Suprapubic skin (tissue), 4 donors: ENCODE data around the gene GIMAP1. TPM values are rescaled to one million over a fixed set of nuclear protein-coding genes. Genes with fewer than 3 reads are reported as not detected.

Experiments
- DNase-seq, 2 donors: peaks; one replicate each; pipeline ENCODE4 v3.0.0-alpha.2; 2019; ENCODE audit warnings: low spot score in 2 of 2
- H3K27ac ChIP-seq: fragments of 200-600 bp; sonication (generic); one replicate; pipeline ENCODE4 v1.5.1; 2019
- H3K27me3 ChIP-seq: fragments of 200-600 bp; sonication (generic); one replicate; pipeline ENCODE4 v1.5.1; 2019
- H3K36me3 ChIP-seq: fragments of 200-600 bp; sonication (generic); one replicate; pipeline ENCODE4 v1.5.1; 2019
- H3K4me1 ChIP-seq: fragments of 200-600 bp; sonication (generic); one replicate; pipeline ENCODE4 v1.5.1; 2019
- H3K4me3 ChIP-seq: fragments of 200-600 bp; sonication (generic); one replicate; pipeline ENCODE4 v1.5.1; 2019; ENCODE audit warnings: mild to moderate bottlenecking
- H3K9me3 ChIP-seq: fragments of 200-600 bp; sonication (generic); one replicate; pipeline ENCODE4 v1.5.1; 2019
- EP300 ChIP-seq: sonication (generic); formaldehyde crosslinking; IDR thresholded peaks from one replicate; pipeline ENCODE4 v1.6.1; 2017; ENCODE audit warnings: antibody characterized with exemption
- POLR2A ChIP-seq, 2 donors: fragments of 450-650 bp; IDR thresholded peaks; one replicate each; pipeline ENCODE4 v1.6.1; 2017; ENCODE audit warnings: antibody characterized with exemption in 2 of 2, mild to moderate bottlenecking in 2 of 2, moderate library complexity in 2 of 2
- POLR2AphosphoS5 ChIP-seq, 3 donors: sonication (generic); formaldehyde crosslinking; IDR thresholded peaks; one replicate each; pipeline ENCODE4 v1.6.1; 2017; ENCODE audit warnings: antibody characterized with exemption in 3 of 3
- WGBS: methylation state at CpG from one replicate; pipeline ENCODE4 v1.1.5; 2018; 5-methylcytosine and 5-hydroxymethylcytosine counted together
- total RNA-seq, 4 donors: library from RNA; depleted of rRNA; stranded (reverse); fragments of >200 nt; gene quantifications; one replicate each; pipeline ENCODE4 v1.1.0, GENCODE V29; 2016
- TF ChIP-seq, protein P1 (sequence below), 2 donors: fragments of 200-600 bp in 1 of 2; fragments of 450-650 bp in 1 of 2; sonication (generic) in 1 of 2; IDR thresholded peaks; one replicate each; pipeline ENCODE4 v1.5.1; 2016 to 2019; ENCODE audit warnings: antibody characterized with exemption in 2 of 2, mild to moderate bottlenecking in 1 of 2, moderate library complexity in 1 of 2

GIMAP1 gene
- total RNA-seq, 4 donors from 2014 or later = 0.38 to 3.9 (median 2.2) TPM

DNA sequence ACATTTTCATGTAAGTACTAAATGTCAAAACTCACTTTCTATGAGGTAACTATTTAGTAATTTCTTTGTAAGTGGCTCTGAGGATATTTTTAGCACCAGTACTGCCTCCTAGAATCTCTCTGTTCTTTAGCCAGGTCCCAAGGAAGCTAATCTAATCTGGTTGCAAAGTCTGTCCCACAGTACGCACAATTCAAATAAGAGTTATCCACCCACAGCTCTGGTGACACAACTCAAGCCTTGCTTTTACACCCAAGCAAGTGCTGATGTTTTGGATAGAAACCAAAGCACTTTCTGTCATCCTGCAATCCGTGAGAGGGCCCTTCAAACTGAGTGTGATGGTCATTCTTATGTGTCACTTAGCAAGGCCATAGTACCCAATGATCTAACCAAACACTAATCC is 35.3 kb downstream of the GIMAP1 start:
- 49% methylated on average over 2 of the region's 2 CpGs for WGBS
- DNase-seq = no peak
- H3K27ac ChIP-seq = no peak overlapping the region
- peaks cover 7% of the 10 kb centered on the region for H3K4me1 ChIP-seq
- no peaks in the 10 kb centered on the region for H3K36me3 ChIP-seq
- H3K9me3 ChIP-seq = no peaks in the 10 kb centered on the region
- TF ChIP-seq EP300 (no peak), POLR2AphosphoS5 (IDR thresholded peaks at IDR 0.05) (no peak), POLR2A (IDR thresholded peaks at IDR 0.05) (no peak)
- no peak overlapping the region for H3K4me3 ChIP-seq
- no peaks in the 10 kb centered on the region for H3K27me3 ChIP-seq

GRCh38 chr7:150753239-150753638 is 36.8 kb downstream of the GIMAP1 start:
- DNase-seq = no peak
- no peaks in the 10 kb centered on the region for H3K9me3 ChIP-seq

GRCh38 chr7:150753826-150754603 is 37.6 kb downstream of the GIMAP1 start:
- Histone ChIP-seq H3K36me3 (no peaks in the 10 kb centered on the region), H3K27me3 (no peaks in the 10 kb centered on the region), H3K9me3 (no peaks in the 10 kb centered on the region), H3K4me1 (peaks cover 7% of the 10 kb centered on the region), H3K4me3 (no peak overlapping the region), H3K27ac (no peak overlapping the region)
- 45% methylated on average over 3 of the region's 3 CpGs for WGBS
- no peak for DNase-seq
- no peak for TF ChIP-seq EP300
- TF ChIP-seq POLR2AphosphoS5 (IDR thresholded peaks at IDR 0.05) = no peak
- no peak for TF ChIP-seq POLR2A (IDR thresholded peaks at IDR 0.05)
- TF ChIP-seq, protein P1, sequence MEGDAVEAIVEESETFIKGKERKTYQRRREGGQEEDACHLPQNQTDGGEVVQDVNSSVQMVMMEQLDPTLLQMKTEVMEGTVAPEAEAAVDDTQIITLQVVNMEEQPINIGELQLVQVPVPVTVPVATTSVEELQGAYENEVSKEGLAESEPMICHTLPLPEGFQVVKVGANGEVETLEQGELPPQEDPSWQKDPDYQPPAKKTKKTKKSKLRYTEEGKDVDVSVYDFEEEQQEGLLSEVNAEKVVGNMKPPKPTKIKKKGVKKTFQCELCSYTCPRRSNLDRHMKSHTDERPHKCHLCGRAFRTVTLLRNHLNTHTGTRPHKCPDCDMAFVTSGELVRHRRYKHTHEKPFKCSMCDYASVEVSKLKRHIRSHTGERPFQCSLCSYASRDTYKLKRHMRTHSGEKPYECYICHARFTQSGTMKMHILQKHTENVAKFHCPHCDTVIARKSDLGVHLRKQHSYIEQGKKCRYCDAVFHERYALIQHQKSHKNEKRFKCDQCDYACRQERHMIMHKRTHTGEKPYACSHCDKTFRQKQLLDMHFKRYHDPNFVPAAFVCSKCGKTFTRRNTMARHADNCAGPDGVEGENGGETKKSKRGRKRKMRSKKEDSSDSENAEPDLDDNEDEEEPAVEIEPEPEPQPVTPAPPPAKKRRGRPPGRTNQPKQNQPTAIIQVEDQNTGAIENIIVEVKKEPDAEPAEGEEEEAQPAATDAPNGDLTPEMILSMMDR (IDR thresholded peaks at IDR 0.05) = no peak

More at GRCh38 chr7:150753239-150753638, 36.8 kb downstream of the GIMAP1 start:
- Histone ChIP-seq H3K4me3 (no peak overlapping the region), H3K27ac (peak overlapping the region; percentile 41), H3K4me1 (peaks cover 7% of the 10 kb centered on the region), H3K27me3 (no peaks in the 10 kb centered on the region), H3K36me3 (no peaks in the 10 kb centered on the region)
- TF ChIP-seq EP300 = no peak
- TF ChIP-seq POLR2AphosphoS5 (IDR thresholded peaks at IDR 0.05) = no peak
- no peak for TF ChIP-seq POLR2A (IDR thresholded peaks at IDR 0.05)
- TF ChIP-seq, protein P1 (IDR thresholded peaks at IDR 0.05) = no peak
- WGBS = 81% methylated on average over 6 of the region's 6 CpGs

- no peaks in the 10 kb centered on the region for H3K36me3 ChIP-seq
- TF ChIP-seq POLR2A (IDR thresholded peaks at IDR 0.05) = no peak
- TF ChIP-seq POLR2AphosphoS5 (IDR thresholded peaks at IDR 0.05) = no peak
- no peak for TF ChIP-seq EP300
- TF ChIP-seq, protein P1 (IDR thresholded peaks at IDR 0.05) = no peak
- peaks cover 7% of the 10 kb centered on the region for H3K4me1 ChIP-seq
- no peaks in the 10 kb centered on the region for H3K27me3 ChIP-seq
- no peak overlapping the region for H3K4me3 ChIP-seq
- DNase-seq = no peak
- H3K27ac ChIP-seq = no peak overlapping the region
- no peaks in the 10 kb centered on the region for H3K9me3 ChIP-seq
Observed at GRCh38 chr7:150754951-150755350, 38.5 kb downstream of the GIMAP1 start.

DNA sequence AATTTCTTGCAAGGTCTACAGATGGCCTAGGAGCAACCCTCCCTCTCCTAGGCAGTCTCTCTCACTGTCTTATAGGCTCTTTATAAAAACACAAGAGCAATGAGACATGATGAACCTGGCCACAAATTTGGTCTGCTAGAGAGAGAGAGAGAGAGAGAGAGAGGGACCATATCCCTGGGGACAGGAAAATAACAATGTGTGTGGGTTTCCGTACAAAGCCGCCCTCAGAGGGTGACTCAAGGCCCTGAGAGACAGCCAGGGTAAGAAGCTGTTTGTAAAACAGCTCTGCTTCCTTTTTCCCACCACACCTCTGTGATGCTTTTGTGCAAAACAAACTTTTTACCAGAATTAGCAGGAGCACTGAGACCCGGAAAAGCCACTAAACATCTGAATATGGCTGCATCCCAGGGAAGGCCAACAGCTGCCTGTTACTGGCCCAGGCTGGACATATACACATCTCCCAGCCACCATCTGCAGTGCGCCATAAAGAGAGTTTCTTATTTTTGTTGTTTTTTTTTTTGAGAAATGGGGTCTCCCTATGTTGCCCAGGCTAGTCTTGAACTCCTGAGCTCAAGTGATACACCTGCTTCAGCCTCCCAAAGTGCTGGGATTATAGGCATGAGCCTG is 39.2 kb downstream of the GIMAP1 start:
- no peaks in the 10 kb centered on the region for H3K9me3 ChIP-seq
- TF ChIP-seq, protein P1 (IDR thresholded peaks at IDR 0.05) = no peak
- TF ChIP-seq POLR2AphosphoS5 (IDR thresholded peaks at IDR 0.05) (no peak), POLR2A (IDR thresholded peaks at IDR 0.05) (no peak), EP300 (no peak)
- no peak overlapping the region for H3K4me3 ChIP-seq
- no peaks in the 10 kb centered on the region for H3K36me3 ChIP-seq
- H3K4me1 ChIP-seq = peaks cover 7% of the 10 kb centered on the region
- no peak for DNase-seq
- no peaks in the 10 kb centered on the region for H3K27me3 ChIP-seq
- peak overlapping the region; percentile 41 for H3K27ac ChIP-seq
- 69% methylated on average over 4 of the region's 4 CpGs for WGBS
